HEK293T (cell line): Measurements from ENCODE around the gene KRT74.

Source experiments
- ARNT ChIP-seq: fragments of 450-650 bp; IDR thresholded peaks from 2 replicates; pipeline ENCODE4 v1.6.1; 2017; ENCODE audit warnings: mild to moderate bottlenecking
- BHLHE40 ChIP-seq: fragments of 450-650 bp; IDR thresholded peaks from 2 replicates; pipeline ENCODE4 v1.6.1; 2016; ENCODE audit warnings: mild to moderate bottlenecking, moderate library complexity, borderline replicate concordance
- CTBP1 ChIP-seq: fragments of 450-650 bp; IDR thresholded peaks from 2 replicates; pipeline ENCODE4 v1.6.1; 2016; ENCODE audit warnings: borderline replicate concordance
- FOXA1 ChIP-seq: fragments of 450-650 bp; IDR thresholded peaks from 2 replicates; pipeline ENCODE4 v1.6.1; 2016; ENCODE audit warnings: mild to moderate bottlenecking
- FOXK2 ChIP-seq: fragments of 450-650 bp; IDR thresholded peaks from 2 replicates; pipeline ENCODE4 v1.6.1; 2016; ENCODE audit warnings: mild to moderate bottlenecking
- FOXM1 ChIP-seq: fragments of 450-650 bp; IDR thresholded peaks from 2 replicates; pipeline ENCODE4 v1.6.1; 2017; ENCODE audit warnings: mild to moderate bottlenecking, borderline replicate concordance
- HDGF ChIP-seq: fragments of 450-650 bp; IDR thresholded peaks from 2 replicates; pipeline ENCODE4 v1.6.1; 2017; ENCODE audit warnings: antibody characterized with exemption, borderline replicate concordance
- LEF1 ChIP-seq: fragments of 450-650 bp; IDR thresholded peaks from 2 replicates; pipeline ENCODE4 v1.6.1; 2017; ENCODE audit warnings: mild to moderate bottlenecking, borderline replicate concordance
- NFRKB ChIP-seq: fragments of 450-650 bp; IDR thresholded peaks from 2 replicates; pipeline ENCODE4 v1.6.1; 2016; ENCODE audit warnings: mild to moderate bottlenecking, moderate library complexity
- SP1 ChIP-seq: fragments of 450-650 bp; IDR thresholded peaks from 2 replicates; pipeline ENCODE4 v1.6.1; 2017
- SUZ12 ChIP-seq: fragments of 450-650 bp; IDR thresholded peaks from 2 replicates; pipeline ENCODE4 v1.6.1; 2016; ENCODE audit warnings: mild to moderate bottlenecking
- TARDBP ChIP-seq: fragments of 450-650 bp; IDR thresholded peaks from 2 replicates; pipeline ENCODE4 v1.6.1; 2016

GRCh38 chr12:52541709-52542108 lies 31.9 kb downstream of the KRT74 start:
- TF ChIP-seq BHLHE40 (no peak), FOXK2 (no peak), FOXM1 (no peak), SUZ12 (no peak), LEF1 (no peak), HDGF (no peak), CTBP1 (no peak), SP1 (no peak), FOXA1 (no peak), NFRKB (no peak), TARDBP (no peak), ARNT (no peak)
